T-helper 2 cell treated with Interferon-gamma antibody and Interleukin-4, amounts not matched to agents 100 ng/mL and 5 ng/mL, for 36 hours (primary cell): ENCODE measurements around the gene USP44. TPM values are rescaled to one million over a fixed set of nuclear protein-coding genes. Genes with fewer than 3 reads are reported as not detected.

ENCODE experiments used
- total RNA-seq: library from RNA; stranded (reverse); gene quantifications from 2 replicates; pipeline ENCODE4 v1.2.3, GENCODE V29; 2022

The USP44 gene
- total RNA-seq, 1 donor from 2014 or later = 2.9 TPM

Other genes starting within 250 kb of the USP44 start
- gene METAP2, start 77.3 kb downstream of the USP44 start, total RNA-seq = 73.6 and 84.9 TPM in 2 replicates
- gene NTN4, start 239.3 kb upstream of the USP44 start, total RNA-seq = not detected in 2 replicates